Transverse colon (tissue), 4 donors: ENCODE data around the gene PRKAR1A. TPM values are rescaled to one million over a fixed set of nuclear protein-coding genes. Genes with fewer than 3 reads are reported as not detected.

Source experiments
- DNase-seq: peaks from one replicate; pipeline ENCODE4 v3.0.0-alpha.2; 2019
- H3K27ac ChIP-seq, 4 donors: fragments of 200-600 bp; sonication (generic); 2 replicates each; pipeline ENCODE4 v1.5.1; 2016 to 2018; ENCODE audit warnings: inconsistent platforms in 4 of 4
- H3K27me3 ChIP-seq: fragments of 200-600 bp; sonication (generic); 2 replicates; pipeline ENCODE4 v1.5.1; 2017; ENCODE audit warnings: inconsistent platforms
- H3K36me3 ChIP-seq, 4 donors: fragments of 200-600 bp; sonication (generic); 2 replicates each; pipeline ENCODE4 v1.5.1; 2017 to 2019; ENCODE audit warnings: inconsistent platforms in 4 of 4
- H3K4me1 ChIP-seq, 4 donors: fragments of 200-600 bp; sonication (generic); 2 replicates each; pipeline ENCODE4 v1.5.1; 2017 to 2020; ENCODE audit warnings: inconsistent platforms in 4 of 4
- H3K4me3 ChIP-seq, 4 donors: fragments of 200-600 bp; sonication (generic); 1 replicate in 1 of 4; 2 replicates in 3 of 4; pipeline versions ENCODE4 v1.5.1 to v1.6.1; 2017 to 2019; ENCODE audit warnings: inconsistent platforms in 4 of 4
- H3K9me3 ChIP-seq, 2 donors: fragments of 200-600 bp; sonication (generic); 2 replicates each; pipeline ENCODE4 v1.5.1; 2017 to 2019; ENCODE audit warnings: inconsistent platforms in 2 of 2
- CTCF ChIP-seq, 5 experiments: fragments of 200-600 bp in 3 of 5; fragments of 450-650 bp in 2 of 5; sonication (generic) in 3 of 5; IDR thresholded peaks; 1 replicate in 2 of 5; 2 replicates in 3 of 5; pipeline ENCODE4 v1.5.1; 2016 to 2017; ENCODE audit warnings: antibody characterized with exemption in 5 of 5, inconsistent platforms in 3 of 5, mild to moderate bottlenecking in 2 of 5, moderate library complexity in 1 of 5
- EP300 ChIP-seq: sonication (generic); formaldehyde crosslinking; IDR thresholded peaks from one replicate; pipeline ENCODE4 v1.6.1; 2017; ENCODE audit warnings: antibody characterized with exemption, low read depth
- POLR2A ChIP-seq: fragments of 450-650 bp; IDR thresholded peaks from one replicate; pipeline ENCODE4 v1.6.1; 2016; ENCODE audit warnings: antibody characterized with exemption, mild to moderate bottlenecking, moderate library complexity
- POLR2AphosphoS5 ChIP-seq, 3 donors: sonication (generic); formaldehyde crosslinking; IDR thresholded peaks; one replicate each; pipeline ENCODE4 v1.6.1; 2016; ENCODE audit warnings: antibody characterized with exemption in 3 of 3
- WGBS, 2 donors: methylation state at CpG; one replicate each; pipeline ENCODE4 v1.1.5; 2018; ENCODE audit warnings: low coverage in 1 of 2; 5-methylcytosine and 5-hydroxymethylcytosine counted together
- in situ Hi-C, 4 donors: fragments of 200-750 bp; cut with MboI; loops; one replicate each; pipeline versions ENCODE4 v1.15.0 to v1.15.1; 2017; ENCODE audit warnings: low sequenced_read_pairs in 3 of 4, low pct_ligation_motif_present in 1 of 4, low pct_unique_long_range_greater_than_20kb in 1 of 4
- intact Hi-C: fragments of 100-400 bp; cut with DNase I; formaldehyde crosslinking; loops from one replicate; pipeline ENCODE4 v1.15.1; 2023; ENCODE audit warnings: low total_unique reads
- total RNA-seq, 4 donors: library from RNA; depleted of rRNA; stranded (reverse); fragments of >200 nt; gene quantifications; one replicate each; pipeline ENCODE4 v1.1.0, GENCODE V29; 2016

PRKAR1A gene
- total RNA-seq, 4 donors from 2014 or later, result 93.9 to 223 (median 160) TPM

GRCh38 chr17:68540981-68541380, 28.8 kb downstream of the PRKAR1A start:
- Histone ChIP-seq H3K4me3 (no peak overlapping the region), H3K27ac (no peak overlapping the region), H3K27me3 (no peaks in the 10 kb centered on the region), H3K36me3 (peaks cover 0 to 15% (median 3%) of the 10 kb centered on the region in 4 donors), H3K4me1 (no peaks in the 10 kb centered on the region), H3K9me3 (no peaks in the 10 kb centered on the region)
- in situ Hi-C loops, result loop anchor here in 3 of 4 donors (25.0 kb wide), 1 partner anchor 696 kb away; the partner anchor contains the start of gene ABCA10 (in 3 of the 3)
- intact Hi-C loops, result no loop called here
- 90 to 93% methylated on average over 5 to 8 of the region's 8 CpGs for WGBS, 2 donors
- TF ChIP-seq POLR2A, result no peak
- no peak for TF ChIP-seq CTCF (IDR thresholded peaks at IDR 0.05)
- TF ChIP-seq EP300, result no peak
- TF ChIP-seq POLR2AphosphoS5 (IDR thresholded peaks at IDR 0.05), result no peak
- no peak for DNase-seq

GRCh38 chr17:68541816-68542215, 29.6 kb downstream of the PRKAR1A start:
- in situ Hi-C loops (loop anchor here in 3 of 4 donors (25.0 kb wide), 1 partner anchor 695 kb away; the partner anchor contains the start of gene ABCA10 (in 3 of the 3)), intact Hi-C loops (no loop called here)
- Histone ChIP-seq H3K4me3 (no peak overlapping the region), H3K36me3 (peaks cover 0 to 10% (median 2%) of the 10 kb centered on the region in 4 donors), H3K4me1 (no peaks in the 10 kb centered on the region), H3K27me3 (no peaks in the 10 kb centered on the region), H3K9me3 (no peaks in the 10 kb centered on the region), H3K27ac (no peak overlapping the region)
- 84 to 92% methylated on average over 5 to 6 of the region's 6 CpGs for WGBS, 2 donors
- no peak for DNase-seq
- TF ChIP-seq EP300, result no peak
- no peak for TF ChIP-seq POLR2AphosphoS5 (IDR thresholded peaks at IDR 0.05)
- no peak for TF ChIP-seq POLR2A

- intact Hi-C loops (no loop called here), in situ Hi-C loops (loop anchor here in 3 of 4 donors (25.0 kb wide), 1 partner anchor 694 kb away; the partner anchor contains the start of gene ABCA10 (in 3 of the 3))
- Histone ChIP-seq H3K36me3 (no peaks in the 10 kb centered on the region), H3K4me3 (no peak overlapping the region), H3K4me1 (no peaks in the 10 kb centered on the region), H3K27me3 (no peaks in the 10 kb centered on the region), H3K9me3 (no peaks in the 10 kb centered on the region), H3K27ac (no peak overlapping the region)
- 98 to 100% methylated on average over 5 to 13 of the region's 13 CpGs for WGBS, 2 donors
- TF ChIP-seq EP300 (no peak), CTCF (IDR thresholded peaks at IDR 0.05) (no peak), POLR2AphosphoS5 (IDR thresholded peaks at IDR 0.05) (no peak), POLR2A (no peak)
- no peak for DNase-seq
Measured at GRCh38 chr17:68542698-68543463, 30.7 kb downstream of the PRKAR1A start.

- in situ Hi-C loops, result loop anchor here in 3 of 4 donors (25.0 kb wide), 1 partner anchor 693 kb away; the partner anchor contains the start of gene ABCA10 (in 3 of the 3)
- no peaks in the 10 kb centered on the region for H3K36me3 ChIP-seq
- 63 to 73% methylated on average over 11 to 12 of the region's 12 CpGs for WGBS, 2 donors
- no peaks in the 10 kb centered on the region for H3K27me3 ChIP-seq
- intact Hi-C loops, result no loop called here
- DNase-seq, result no peak
- TF ChIP-seq EP300, result no peak
- no peak for TF ChIP-seq CTCF (IDR thresholded peaks at IDR 0.05)
- TF ChIP-seq POLR2A, result no peak
- TF ChIP-seq POLR2AphosphoS5 (IDR thresholded peaks at IDR 0.05), result no peak
- no peaks in the 10 kb centered on the region for H3K9me3 ChIP-seq
- no peak overlapping the region for H3K4me3 ChIP-seq
- H3K4me1 ChIP-seq, result no peaks in the 10 kb centered on the region
- H3K27ac ChIP-seq, result no peak overlapping the region
Measured at GRCh38 chr17:68544111-68544915, 32.1 kb downstream of the PRKAR1A start.
